Right lobe of liver (tissue), 4 donors: Measurements from ENCODE around the gene TCOF1.

Source experiments
- POLR2A ChIP-seq: fragments of 450-650 bp; IDR thresholded peaks from one replicate; pipeline ENCODE4 v1.6.1; 2017; ENCODE audit warnings: antibody characterized with exemption, mild to moderate bottlenecking
- TF ChIP-seq, protein P1 (sequence below), 4 donors: fragments of 200-600 bp in 3 of 4; fragments of 450-650 bp in 1 of 4; IDR thresholded peaks; one replicate each; pipeline versions ENCODE4 v1.5.1 to v1.8.0; 2016 to 2022; ENCODE audit warnings: antibody characterized with exemption in 4 of 4, mild to moderate bottlenecking in 2 of 4
- donor health status: DM: no; HTN: no; CAD: no.
- donor health status: DM: no; HTN: no; CAD: no.
- donor health status: DM: no; HTN: yes; CAD: no.

DNA sequence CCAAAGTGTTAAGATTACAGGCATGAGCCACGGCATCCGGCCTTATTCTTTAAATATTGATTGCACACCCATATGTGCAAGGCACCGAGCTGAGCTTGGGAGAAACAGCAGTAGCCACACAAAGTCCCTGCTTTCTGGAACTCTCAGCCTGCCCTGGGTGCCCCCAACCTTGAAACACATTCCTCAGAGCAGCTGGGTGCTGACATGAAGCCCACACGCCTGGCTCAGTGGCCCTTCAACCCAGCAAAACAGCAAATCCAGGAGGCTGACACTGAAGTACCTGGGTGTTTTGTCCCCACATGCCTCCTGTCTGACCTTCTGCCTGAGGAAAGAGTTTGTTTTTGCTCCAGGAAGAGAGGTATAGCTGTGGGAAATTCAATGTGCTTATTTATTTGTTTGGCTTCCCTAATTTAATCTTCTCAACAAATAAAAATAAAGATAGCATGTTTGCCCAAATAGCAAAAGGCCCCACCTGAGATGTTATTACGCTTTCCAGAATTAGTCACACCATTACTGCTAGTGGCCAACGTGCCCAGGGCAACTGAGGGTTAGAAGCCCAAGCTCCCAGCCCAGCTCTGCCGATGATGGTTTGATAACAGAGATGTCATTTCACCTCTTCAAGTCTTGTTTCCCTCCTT, 13.4 kb upstream of the TCOF1 start:
- TF ChIP-seq, protein P1, sequence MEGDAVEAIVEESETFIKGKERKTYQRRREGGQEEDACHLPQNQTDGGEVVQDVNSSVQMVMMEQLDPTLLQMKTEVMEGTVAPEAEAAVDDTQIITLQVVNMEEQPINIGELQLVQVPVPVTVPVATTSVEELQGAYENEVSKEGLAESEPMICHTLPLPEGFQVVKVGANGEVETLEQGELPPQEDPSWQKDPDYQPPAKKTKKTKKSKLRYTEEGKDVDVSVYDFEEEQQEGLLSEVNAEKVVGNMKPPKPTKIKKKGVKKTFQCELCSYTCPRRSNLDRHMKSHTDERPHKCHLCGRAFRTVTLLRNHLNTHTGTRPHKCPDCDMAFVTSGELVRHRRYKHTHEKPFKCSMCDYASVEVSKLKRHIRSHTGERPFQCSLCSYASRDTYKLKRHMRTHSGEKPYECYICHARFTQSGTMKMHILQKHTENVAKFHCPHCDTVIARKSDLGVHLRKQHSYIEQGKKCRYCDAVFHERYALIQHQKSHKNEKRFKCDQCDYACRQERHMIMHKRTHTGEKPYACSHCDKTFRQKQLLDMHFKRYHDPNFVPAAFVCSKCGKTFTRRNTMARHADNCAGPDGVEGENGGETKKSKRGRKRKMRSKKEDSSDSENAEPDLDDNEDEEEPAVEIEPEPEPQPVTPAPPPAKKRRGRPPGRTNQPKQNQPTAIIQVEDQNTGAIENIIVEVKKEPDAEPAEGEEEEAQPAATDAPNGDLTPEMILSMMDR (IDR thresholded peaks at IDR 0.05), result no peak
- no peak for TF ChIP-seq POLR2A
